Adrenal gland (tissue), 12 donors: ENCODE data around the gene RPL23. TPM values are rescaled to one million over a fixed set of nuclear protein-coding genes. Genes with fewer than 3 reads are reported as not detected.
A peak's percentile ranks its signal among the peaks of the same experiment; 100 is the strongest.

ENCODE experiments used
- DNase-seq, 7 donors: peaks; one replicate each; pipeline ENCODE4 v3.0.0-alpha.2; 2019 to 2020
- H3K27ac ChIP-seq, 5 donors: fragments of 200-600 bp; sonication (generic) in 4 of 5; 1 replicate in 3 of 5; 2 replicates in 2 of 5; pipeline versions ENCODE4 v1.5.1 to v1.8.0; 2016 to 2020; ENCODE audit warnings: mild to moderate bottlenecking in 1 of 5
- H3K27me3 ChIP-seq: fragments of 200-600 bp; 2 replicates; pipeline ENCODE4 v1.8.0; 2021
- H3K36me3 ChIP-seq, 2 donors: fragments of 200-600 bp; replicated peaks in 1 of 2; 1 replicate in 1 of 2; 2 replicates in 1 of 2; pipeline versions ENCODE4 v1.5.1 to v1.8.0; 2018 to 2022
- H3K4me1 ChIP-seq, 2 donors: fragments of 200-600 bp; replicated peaks in 1 of 2; 1 replicate in 1 of 2; 2 replicates in 1 of 2; pipeline versions ENCODE4 v1.5.1 to v1.8.0; 2018 to 2021
- H3K4me3 ChIP-seq, 4 donors: fragments of 200-600 bp; sonication (generic) in 3 of 4; one replicate each; pipeline ENCODE4 v1.5.1; 2016 to 2018
- H3K9me3 ChIP-seq, 3 donors: fragments of 200-600 bp; sonication (generic) in 1 of 3; replicated peaks in 1 of 3; 1 replicate in 2 of 3; 2 replicates in 1 of 3; pipeline versions ENCODE4 v1.5.1 to v1.8.0; 2016 to 2021
- CTCF ChIP-seq, 6 experiments: fragments of 450-650 bp in 4 of 6; fragments of 200-600 bp in 2 of 6; sonication (generic) in 1 of 6; IDR thresholded peaks; 1 replicate in 5 of 6; 2 replicates in 1 of 6; pipeline versions ENCODE4 v1.5.1 to v1.8.0; 2016 to 2021; ENCODE audit warnings: antibody characterized with exemption in 6 of 6, mild to moderate bottlenecking in 2 of 6, moderate library complexity in 1 of 6
- POLR2A ChIP-seq, 2 donors: fragments of 450-650 bp; IDR thresholded peaks; one replicate each; pipeline ENCODE4 v1.6.1; 2017; ENCODE audit warnings: antibody characterized with exemption in 2 of 2, mild to moderate bottlenecking in 2 of 2, moderate library complexity in 1 of 2
- WGBS, 4 donors: extraction: QIAGEN DNeasy Blood & Tissue Kit in 2 of 4; methylation state at CpG; one replicate each; pipeline versions ENCODE4 v1.1.5 to v1.1.7; 2013 to 2017; 5-methylcytosine and 5-hydroxymethylcytosine counted together
- intact Hi-C, 2 donors: fragments of 100-400 bp; cut with DNase I; formaldehyde crosslinking; loops; one replicate each; pipeline versions ENCODE4 v1.14.1 to v1.15.0; 2022 to 2023
- polyA plus RNA-seq, 3 donors: library from polyadenylated mRNA; stranded (reverse); fragments of 200-250 nt in 2 of 3; fragments of 350-450 nt in 1 of 3; fragmentation: Illumina TruSeq in 1 of 3; extraction: RNeasy Lipid Tissue Mini Kit (QIAGEN cat#74804) in 1 of 3; gene quantifications; one replicate each; pipeline ENCODE4 v1.2.3, GENCODE V29; 2013 to 2014
- total RNA-seq, 9 donors: library from RNA; depleted of rRNA in 4 of 9; stranded (reverse); fragments of >200 nt in 4 of 9; fragments of 120-200 nt in 1 of 9; fragmentation: NEBNext Ultra II Directional in 1 of 9; extraction: Animal tissue kit (Norgen Biotek cat#: 25700) in 1 of 9; gene quantifications; one replicate each; pipeline versions ENCODE4 v1.1.0 to v1.2.4, GENCODE V29; 2013 to 2023
- donor health status: healthy with polysubstance abuse.
- donor health status: Bipolar disorder and iron deficiency.
- donor health status: DM: yes; HTN: yes; CAD: no.
- donor health status: DM: no; HTN: no; CAD: no.
- donor health status: DM: no; HTN: no; CAD: no.
- donor health status: DM: yes; HTN: yes; CAD: no.

Gene RPL23
- total and polyA plus RNA-seq, 12 donors, result 927 to 3,246 (median 1,454) TPM

- Histone ChIP-seq H3K27me3 (no peaks in the 10 kb centered on the region), H3K4me3 (no peak overlapping the region), H3K36me3 (peaks cover 0 to 64% of the 10 kb centered on the region in 2 donors), H3K27ac (peak overlapping the region in 2 of 5 donors; percentile 57 to 75), H3K9me3 (no peaks in the 10 kb centered on the region), H3K4me1 (peaks cover 30 to 48% of the 10 kb centered on the region in 2 donors)
- TF ChIP-seq POLR2A (IDR thresholded peaks at IDR 0.05), result no peak
- TF ChIP-seq CTCF (IDR thresholded peaks at IDR 0.05), result no peak
- no peak for DNase-seq
- intact Hi-C loops, result no loop called here
- WGBS, 4 donors, result 68 to 85% (median 74%) methylated on average over 3 to 5 of the region's 5 CpGs
These were observed 39.6 kb upstream of the RPL23 start for GRCh38 chr17:38893113-38893512.

- 83 to 90% (median 86%) methylated on average over 11 to 13 of the region's 13 CpGs for WGBS, 4 donors
- H3K27me3 ChIP-seq, result no peaks in the 10 kb centered on the region
These were observed 39.1 kb upstream of the RPL23 start for GRCh38 chr17:38892620-38893019.

DNA sequence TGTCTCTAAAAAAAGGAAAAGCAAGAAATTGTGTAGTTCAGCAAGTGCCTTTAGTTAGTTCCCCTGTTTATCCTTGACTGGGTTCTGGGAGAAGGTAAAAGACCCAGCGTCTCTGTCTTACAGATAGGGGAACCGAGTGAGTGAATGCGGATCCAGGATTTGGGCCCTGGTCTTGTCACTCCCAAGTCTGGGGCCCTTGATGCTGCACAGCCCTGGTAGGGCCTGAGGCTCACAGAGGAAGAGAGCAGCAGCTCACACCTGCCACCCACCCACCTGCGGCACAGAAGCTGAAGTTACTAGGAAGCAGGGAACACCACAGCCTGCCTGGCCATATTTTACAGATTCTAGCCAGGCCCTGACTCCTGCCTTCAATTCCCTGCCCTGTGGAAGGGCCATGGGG, 38.6 kb upstream of the RPL23 start:
- peaks cover 20 to 44% of the 10 kb centered on the region in 2 donors for H3K4me1 ChIP-seq
- intact Hi-C loops, result no loop called here
- no peak for DNase-seq
- WGBS, 4 donors, result 67 to 88% (median 87%) methylated on average over 1 to 4 of the region's 4 CpGs
- no peaks in the 10 kb centered on the region for H3K27me3 ChIP-seq
- H3K4me3 ChIP-seq, result no peak overlapping the region
- H3K9me3 ChIP-seq, result no peaks in the 10 kb centered on the region
- TF ChIP-seq CTCF (IDR thresholded peaks at IDR 0.05), result no peak
- no peak for TF ChIP-seq POLR2A (IDR thresholded peaks at IDR 0.05)
- H3K27ac ChIP-seq, result peak overlapping the region in 1 of 5 donors; percentile 23
- peaks cover 0 to 59% of the 10 kb centered on the region in 2 donors for H3K36me3 ChIP-seq

More at GRCh38 chr17:38892620-38893019, 39.1 kb upstream of the RPL23 start:
- intact Hi-C loops, result no loop called here
- TF ChIP-seq CTCF (IDR thresholded peaks at IDR 0.05) (no peak), POLR2A (IDR thresholded peaks at IDR 0.05) (no peak)
- DNase-seq, result no peak
- H3K36me3 ChIP-seq, result peaks cover 0 to 61% of the 10 kb centered on the region in 2 donors
- H3K27ac ChIP-seq, result peak overlapping the region in 1 of 5 donors; percentile 27
- H3K4me1 ChIP-seq, result peaks cover 26 to 44% of the 10 kb centered on the region in 2 donors
- no peaks in the 10 kb centered on the region for H3K9me3 ChIP-seq
- no peak overlapping the region for H3K4me3 ChIP-seq

- TF ChIP-seq POLR2A (IDR thresholded peaks at IDR 0.05) (no peak), CTCF (IDR thresholded peaks at IDR 0.05) (no peak)
- no peaks in the 10 kb centered on the region for H3K27me3 ChIP-seq
- no peaks in the 10 kb centered on the region for H3K9me3 ChIP-seq
- no peak for DNase-seq
- intact Hi-C loops, result no loop called here
- H3K36me3 ChIP-seq, result peaks cover 0 to 53% of the 10 kb centered on the region in 2 donors
- H3K4me1 ChIP-seq, result peaks cover 19 to 42% of the 10 kb centered on the region in 2 donors
- 57 to 84% (median 81%) methylated on average over 4 to 8 of the region's 8 CpGs for WGBS, 4 donors
- no peak overlapping the region for H3K4me3 ChIP-seq
- H3K27ac ChIP-seq, result no peak overlapping the region
These were observed 37.9 kb upstream of the RPL23 start for GRCh38 chr17:38891441-38891840.
